Ovary (tissue), 3 donors: ENCODE results near the gene SEMA6A.

Experiments
- EP300 ChIP-seq: sonication (generic); formaldehyde crosslinking; IDR thresholded peaks from one replicate; pipeline ENCODE4 v1.6.1; 2017; ENCODE audit warnings: antibody characterized with exemption
- POLR2A ChIP-seq: fragments of 450-650 bp; IDR thresholded peaks from one replicate; pipeline ENCODE4 v1.6.1; 2017; ENCODE audit warnings: antibody characterized with exemption, mild to moderate bottlenecking, moderate library complexity
- TF ChIP-seq, protein P1 (sequence below), 3 donors: fragments of 450-650 bp in 2 of 3; fragments of 200-600 bp in 1 of 3; IDR thresholded peaks; one replicate each; pipeline versions ENCODE4 v1.5.1 to v1.8.0; 2016 to 2022; ENCODE audit warnings: antibody characterized with exemption in 3 of 3, mild to moderate bottlenecking in 1 of 3
- donor health status: DM: no; HTN: no; CAD: no.

GRCh38 chr5:116457062-116457461 is 117.6 kb downstream of the SEMA6A start:
- TF ChIP-seq, protein P1, sequence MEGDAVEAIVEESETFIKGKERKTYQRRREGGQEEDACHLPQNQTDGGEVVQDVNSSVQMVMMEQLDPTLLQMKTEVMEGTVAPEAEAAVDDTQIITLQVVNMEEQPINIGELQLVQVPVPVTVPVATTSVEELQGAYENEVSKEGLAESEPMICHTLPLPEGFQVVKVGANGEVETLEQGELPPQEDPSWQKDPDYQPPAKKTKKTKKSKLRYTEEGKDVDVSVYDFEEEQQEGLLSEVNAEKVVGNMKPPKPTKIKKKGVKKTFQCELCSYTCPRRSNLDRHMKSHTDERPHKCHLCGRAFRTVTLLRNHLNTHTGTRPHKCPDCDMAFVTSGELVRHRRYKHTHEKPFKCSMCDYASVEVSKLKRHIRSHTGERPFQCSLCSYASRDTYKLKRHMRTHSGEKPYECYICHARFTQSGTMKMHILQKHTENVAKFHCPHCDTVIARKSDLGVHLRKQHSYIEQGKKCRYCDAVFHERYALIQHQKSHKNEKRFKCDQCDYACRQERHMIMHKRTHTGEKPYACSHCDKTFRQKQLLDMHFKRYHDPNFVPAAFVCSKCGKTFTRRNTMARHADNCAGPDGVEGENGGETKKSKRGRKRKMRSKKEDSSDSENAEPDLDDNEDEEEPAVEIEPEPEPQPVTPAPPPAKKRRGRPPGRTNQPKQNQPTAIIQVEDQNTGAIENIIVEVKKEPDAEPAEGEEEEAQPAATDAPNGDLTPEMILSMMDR (IDR thresholded peaks at IDR 0.05) = no peak
- no peak for TF ChIP-seq EP300
- no peak for TF ChIP-seq POLR2A
